Measurements from ENCODE around the gene F2R. TPM values are rescaled to one million over a fixed set of nuclear protein-coding genes. Genes with fewer than 3 reads are reported as not detected.
"Not testable (repeated sequence)": the region's sequence is repeated elsewhere in the genome, so short reads cannot be mapped to it uniquely, and the experiment has no call there.

F2R gene
- total RNA-seq, 2 donors from 2014 or later = 28.5 to 43.1 TPM

DNA sequence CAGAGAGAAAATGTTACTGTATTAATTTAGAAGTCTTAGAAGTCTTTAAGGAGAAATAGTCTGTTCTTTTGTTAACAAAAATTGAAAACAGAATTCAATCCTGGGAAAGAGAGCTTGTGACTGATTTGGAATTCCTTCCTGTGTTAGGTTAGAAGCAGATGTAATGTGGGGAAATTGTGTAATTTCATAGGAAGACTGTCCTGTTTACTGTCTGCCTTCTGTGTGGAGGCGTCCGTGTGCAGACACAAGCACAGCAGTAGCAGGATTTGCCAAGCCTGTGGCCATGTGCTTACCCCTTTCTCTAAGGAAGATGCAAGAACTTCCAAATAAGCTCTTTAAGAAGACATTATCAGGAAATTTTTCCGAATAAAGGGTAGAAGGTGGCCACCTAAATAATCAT is 36.7 kb upstream of the F2R start:
- Mint-ChIP-seq H3K4me1 (peaks cover 2% of the 10 kb centered on the region), H3K27me3 (ENCODE audit: insufficient read depth) (no peaks in the 10 kb centered on the region), H3K36me3 (ENCODE audit: low read depth) (no peaks in the 10 kb centered on the region), H3K4me3 (no peak overlapping the region), H3K9me3 (no peaks in the 10 kb centered on the region), H3K27ac (no peak overlapping the region)
- Histone ChIP-seq H3K27me3 (ENCODE audit: control insufficient read depth, insufficient read depth, low read length, poor library complexity, severe bottlenecking) (no peaks in the 10 kb centered on the region), H3K4me3 (ENCODE audit: low read length) (no peak overlapping the region), H3K9me3 (ENCODE audit: control insufficient read depth, low read length) (no peaks in the 10 kb centered on the region), H3K36me3 (ENCODE audit: control insufficient read depth, insufficient read depth, low read length) (no peaks in the 10 kb centered on the region), H3K9ac (ENCODE audit: extremely low read depth, low read length, poor library complexity, severe bottlenecking) (no peak overlapping the region), H3K4me1 (ENCODE audit: control insufficient read depth, insufficient read depth, low read length) (no peaks in the 10 kb centered on the region), H3K27ac (ENCODE audit: low read depth, low read length) (no peak overlapping the region)
- TF ChIP-seq, protein P1, sequence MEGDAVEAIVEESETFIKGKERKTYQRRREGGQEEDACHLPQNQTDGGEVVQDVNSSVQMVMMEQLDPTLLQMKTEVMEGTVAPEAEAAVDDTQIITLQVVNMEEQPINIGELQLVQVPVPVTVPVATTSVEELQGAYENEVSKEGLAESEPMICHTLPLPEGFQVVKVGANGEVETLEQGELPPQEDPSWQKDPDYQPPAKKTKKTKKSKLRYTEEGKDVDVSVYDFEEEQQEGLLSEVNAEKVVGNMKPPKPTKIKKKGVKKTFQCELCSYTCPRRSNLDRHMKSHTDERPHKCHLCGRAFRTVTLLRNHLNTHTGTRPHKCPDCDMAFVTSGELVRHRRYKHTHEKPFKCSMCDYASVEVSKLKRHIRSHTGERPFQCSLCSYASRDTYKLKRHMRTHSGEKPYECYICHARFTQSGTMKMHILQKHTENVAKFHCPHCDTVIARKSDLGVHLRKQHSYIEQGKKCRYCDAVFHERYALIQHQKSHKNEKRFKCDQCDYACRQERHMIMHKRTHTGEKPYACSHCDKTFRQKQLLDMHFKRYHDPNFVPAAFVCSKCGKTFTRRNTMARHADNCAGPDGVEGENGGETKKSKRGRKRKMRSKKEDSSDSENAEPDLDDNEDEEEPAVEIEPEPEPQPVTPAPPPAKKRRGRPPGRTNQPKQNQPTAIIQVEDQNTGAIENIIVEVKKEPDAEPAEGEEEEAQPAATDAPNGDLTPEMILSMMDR (conservative IDR thresholded peaks at IDR 0.05) = no peak
- WGBS, 2 experiments (ENCODE audit: insufficient coverage in 1 of 2, insufficient read length in 1 of 2) = 90 to 100% methylated on average over 3 of the region's 3 CpGs
- no peak for DNase-seq

DNA sequence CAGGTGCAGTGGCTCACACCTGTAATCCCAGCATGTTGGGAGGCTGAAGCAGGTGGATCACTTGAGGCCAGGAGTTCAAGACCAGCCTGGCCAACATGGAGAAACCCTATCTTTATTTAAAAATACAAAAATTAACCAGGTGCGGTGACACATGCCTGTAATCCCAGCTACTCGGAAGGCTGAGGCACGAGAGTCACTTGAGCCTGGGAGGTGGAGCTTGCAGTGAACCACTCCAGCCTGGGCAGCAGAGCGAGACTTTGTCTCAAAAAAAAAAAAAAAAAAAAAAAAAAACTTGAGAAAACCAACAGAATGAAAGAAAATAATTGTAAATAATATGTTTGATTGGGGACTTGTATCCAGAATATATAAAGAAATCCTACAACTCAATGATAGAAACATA is 35.1 kb upstream of the F2R start:
- DNase-seq; H3K9ac ChIP-seq (ENCODE audit: extremely low read depth, low read length, poor library complexity, severe bottlenecking); H3K9me3 ChIP-seq (ENCODE audit: control insufficient read depth, low read length); H3K27me3 ChIP-seq (ENCODE audit: control insufficient read depth, insufficient read depth, low read length, poor library complexity, severe bottlenecking); H3K9me3 Mint-ChIP-seq; H3K4me3 Mint-ChIP-seq; H3K36me3 ChIP-seq (ENCODE audit: control insufficient read depth, insufficient read depth, low read length); H3K4me3 ChIP-seq (ENCODE audit: low read length); H3K4me1 ChIP-seq (ENCODE audit: control insufficient read depth, insufficient read depth, low read length); H3K27ac ChIP-seq (ENCODE audit: low read depth, low read length); H3K27me3 Mint-ChIP-seq (ENCODE audit: insufficient read depth); H3K36me3 Mint-ChIP-seq (ENCODE audit: low read depth); H3K27ac Mint-ChIP-seq; H3K4me1 Mint-ChIP-seq: not testable (repeated sequence)
- WGBS, 2 experiments (ENCODE audit: insufficient coverage in 1 of 2, insufficient read length in 1 of 2) = 82 to 92% methylated on average over 2 to 3 of the region's 4 CpGs

DNA sequence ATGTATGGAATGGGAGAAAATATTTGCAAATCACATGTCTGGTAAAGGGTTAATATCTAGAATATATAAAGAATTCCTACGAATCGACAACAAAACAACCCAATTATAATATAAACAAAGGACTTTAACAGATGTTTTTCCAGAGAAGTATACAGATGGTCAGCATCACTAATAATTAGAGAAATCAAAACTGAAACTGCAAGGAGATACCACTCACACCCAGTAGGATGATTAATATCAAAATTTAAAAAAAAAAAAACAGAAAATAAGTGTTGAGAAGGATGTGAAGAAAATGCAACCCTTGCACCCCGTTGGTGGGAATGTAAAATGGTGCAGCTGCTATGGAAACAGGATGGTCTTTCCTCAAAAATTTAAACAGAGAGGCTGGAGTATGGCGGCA is 34.6 kb upstream of the F2R start:
- peaks cover 7% of the 10 kb centered on the region for H3K4me1 Mint-ChIP-seq
- Histone ChIP-seq H3K4me3 (ENCODE audit: low read length) (no peak overlapping the region), H3K9me3 (ENCODE audit: control insufficient read depth, low read length) (no peaks in the 10 kb centered on the region), H3K4me1 (ENCODE audit: control insufficient read depth, insufficient read depth, low read length) (no peaks in the 10 kb centered on the region), H3K9ac (ENCODE audit: extremely low read depth, low read length, poor library complexity, severe bottlenecking) (no peak overlapping the region), H3K27ac (ENCODE audit: low read depth, low read length) (no peak overlapping the region), H3K36me3 (ENCODE audit: control insufficient read depth, insufficient read depth, low read length) (no peaks in the 10 kb centered on the region), H3K27me3 (ENCODE audit: control insufficient read depth, insufficient read depth, low read length, poor library complexity, severe bottlenecking) (no peaks in the 10 kb centered on the region)
- no peaks in the 10 kb centered on the region for H3K36me3 Mint-ChIP-seq (ENCODE audit: low read depth)
- no peak for DNase-seq
- no peak overlapping the region for H3K27ac Mint-ChIP-seq
- TF ChIP-seq, protein P1 (conservative IDR thresholded peaks at IDR 0.05) = no peak
- H3K27me3 Mint-ChIP-seq (ENCODE audit: insufficient read depth) = no peaks in the 10 kb centered on the region
- H3K9me3 Mint-ChIP-seq = no peaks in the 10 kb centered on the region
- H3K4me3 Mint-ChIP-seq = no peak overlapping the region
- WGBS, 2 experiments (ENCODE audit: insufficient coverage in 1 of 2, insufficient read length in 1 of 2) = 87 to 98% methylated on average over 2 of the region's 4 CpGs

DNA sequence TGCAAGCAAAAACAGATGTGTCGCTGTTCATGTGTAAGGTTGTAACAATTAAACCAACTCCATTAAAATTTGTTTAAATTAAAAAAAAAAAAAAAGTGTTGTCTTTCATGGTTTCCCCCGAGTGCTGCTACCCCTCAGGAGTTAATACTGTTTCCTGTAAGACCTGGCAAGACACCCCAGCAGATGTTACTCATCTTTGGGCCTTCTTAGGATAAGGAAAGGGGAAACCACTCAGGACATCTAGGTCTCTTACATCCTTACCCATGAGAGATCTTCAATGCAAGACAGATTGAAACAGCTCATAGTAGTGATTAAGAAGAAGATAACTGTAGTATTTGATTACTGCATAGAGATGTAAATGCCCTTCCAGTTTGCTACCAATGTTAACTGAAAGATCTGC is 33.5 kb upstream of the F2R start:
- Histone ChIP-seq H3K9ac (ENCODE audit: extremely low read depth, low read length, poor library complexity, severe bottlenecking) (no peak overlapping the region), H3K27me3 (ENCODE audit: control insufficient read depth, insufficient read depth, low read length, poor library complexity, severe bottlenecking) (no peaks in the 10 kb centered on the region), H3K27ac (ENCODE audit: low read depth, low read length) (no peak overlapping the region), H3K4me1 (ENCODE audit: control insufficient read depth, insufficient read depth, low read length) (no peaks in the 10 kb centered on the region), H3K36me3 (ENCODE audit: control insufficient read depth, insufficient read depth, low read length) (no peaks in the 10 kb centered on the region), H3K4me3 (ENCODE audit: low read length) (no peak overlapping the region), H3K9me3 (ENCODE audit: control insufficient read depth, low read length) (no peaks in the 10 kb centered on the region)
- no peaks in the 10 kb centered on the region for H3K9me3 Mint-ChIP-seq
- WGBS, 2 experiments (ENCODE audit: insufficient coverage in 1 of 2, insufficient read length in 1 of 2) = 89% methylated on average over 2 of the region's 2 CpGs; no CpG with 5 or more reads in 1 of the 2 experiments
- no peak for DNase-seq
- peaks cover 7% of the 10 kb centered on the region for H3K4me1 Mint-ChIP-seq
- no peak overlapping the region for H3K27ac Mint-ChIP-seq
- H3K4me3 Mint-ChIP-seq = no peak overlapping the region
- no peaks in the 10 kb centered on the region for H3K36me3 Mint-ChIP-seq (ENCODE audit: low read depth)
- H3K27me3 Mint-ChIP-seq (ENCODE audit: insufficient read depth) = no peaks in the 10 kb centered on the region
- TF ChIP-seq, protein P1 (conservative IDR thresholded peaks at IDR 0.05) = no peak
